BLaER1 treated with 17β-estradiol and CSF1 and Interleukin-3, amounts not matched to agents 10 nM and 100 nM (cell line): ENCODE results near the gene BEND5.
A peak's percentile ranks its signal among the peaks of the same experiment; 100 is the strongest.

ENCODE experiments used
- H3K27ac ChIP-seq, 11 experiments: shearing (Covaris generic); formaldehyde crosslinking; 2 replicates each; pipeline ENCODE4 v1.8.1; 2022
- H3K27me3 ChIP-seq, 11 experiments: shearing (Covaris generic); formaldehyde crosslinking; 2 replicates each; pipeline ENCODE4 v1.8.1; 2022
- H3K36me3 ChIP-seq, 11 experiments: shearing (Covaris generic); formaldehyde crosslinking; 2 replicates each; pipeline ENCODE4 v1.8.1; 2022
- H3K4me1 ChIP-seq, 10 experiments: shearing (Covaris generic); formaldehyde crosslinking; 2 replicates each; pipeline ENCODE4 v1.8.1; 2022
- H3K4me2 ChIP-seq, 11 experiments: shearing (Covaris generic); formaldehyde crosslinking; 2 replicates each; pipeline ENCODE4 v1.8.1; 2022
- H3K4me3 ChIP-seq, 10 experiments: shearing (Covaris generic); formaldehyde crosslinking; 2 replicates each; pipeline ENCODE4 v1.8.1; 2022
- H3K9ac ChIP-seq, 11 experiments: shearing (Covaris generic); formaldehyde crosslinking; 2 replicates each; pipeline ENCODE4 v1.8.1; 2022
- H3K9me3 ChIP-seq, 11 experiments: shearing (Covaris generic); formaldehyde crosslinking; replicated peaks in 1 of 11; 2 replicates each; pipeline ENCODE4 v1.8.1; 2022
- H4K20me1 ChIP-seq, 11 experiments: shearing (Covaris generic); formaldehyde crosslinking; 2 replicates each; pipeline ENCODE4 v1.8.1; 2022
- Cebpa-rat ChIP-seq, 11 experiments: shearing (Covaris generic); IDR thresholded peaks; 2 replicates each; pipeline ENCODE4 v1.8.1; 2022

Gene BEND5

GRCh38 chr1:48776393-48777218 lies at the start of gene BEND5:
Gene BEND5 (minus strand): TSS chr1:48776891. CDS start chr1:48776831, 60 bp downstream.
- Histone ChIP-seq H3K4me3 (peak within 1 kb of the TSS; percentile 61 to 84 (median 75)), H3K4me1 (peaks cover 25 to 65% (median 59%) of the 10 kb centered on the region in 10 experiments; a peak in 19 of 20 replicates), H3K27me3 (no peaks in the 10 kb centered on the region), H3K9me3 (no peaks in the 10 kb centered on the region), H3K9ac (peak within 1 kb of the TSS; percentile 77 to 90 (median 88)), H4K20me1 (peaks cover 0 to 28% (median 6%) of the 10 kb centered on the region in 11 experiments; a peak in 8 of 22 replicates), H3K4me2 (peak within 1 kb of the TSS; percentile 86 to 98 (median 97)), H3K27ac (peak within 1 kb of the TSS; percentile 44 to 91 (median 84); a peak in 20 of 22 replicates), H3K36me3 (peaks cover 0 to 33% (median 26%) of the 10 kb centered on the region in 11 experiments; a peak in 17 of 22 replicates)
- TF ChIP-seq Cebpa-rat (IDR thresholded peaks at IDR 0.05), result no peak

- Histone ChIP-seq H3K27me3 (no peaks in the 10 kb centered on the region), H3K9ac (no peak overlapping the region), H3K4me2 (no peak overlapping the region), H3K9me3 (no peaks in the 10 kb centered on the region), H3K4me1 (no peaks in the 10 kb centered on the region), H3K4me3 (no peak overlapping the region), H3K27ac (no peak overlapping the region), H4K20me1 (no peaks in the 10 kb centered on the region), H3K36me3 (no peaks in the 10 kb centered on the region)
- no peak for TF ChIP-seq Cebpa-rat (IDR thresholded peaks at IDR 0.05)
Measured at GRCh38 chr1:48823168-48823567, 46.5 kb upstream of the BEND5 start.

- Histone ChIP-seq H3K36me3 (no peaks in the 10 kb centered on the region), H3K4me1 (peaks cover 0 to 8% (median 0%) of the 10 kb centered on the region in 10 experiments; a peak in 2 of 20 replicates), H3K4me2 (no peak overlapping the region), H3K9ac (no peak overlapping the region), H3K4me3 (no peak overlapping the region), H4K20me1 (no peaks in the 10 kb centered on the region), H3K27me3 (no peaks in the 10 kb centered on the region), H3K9me3 (no peaks in the 10 kb centered on the region), H3K27ac (no peak overlapping the region)
- TF ChIP-seq Cebpa-rat (IDR thresholded peaks at IDR 0.05), result no peak
Measured at GRCh38 chr1:48820491-48820890, 43.8 kb upstream of the BEND5 start.

- H3K9ac ChIP-seq, result no peak overlapping the region
- no peaks in the 10 kb centered on the region for H3K36me3 ChIP-seq
- H4K20me1 ChIP-seq, result no peaks in the 10 kb centered on the region
- H3K4me2 ChIP-seq, result no peak overlapping the region; a peak in 1 of 22 replicates
- no peak overlapping the region for H3K4me3 ChIP-seq
- H3K9me3 ChIP-seq, result no peaks in the 10 kb centered on the region
- no peak overlapping the region for H3K27ac ChIP-seq
- H3K4me1 ChIP-seq, result peaks cover 0 to 8% (median 0%) of the 10 kb centered on the region in 10 experiments; a peak in 2 of 20 replicates
- no peak for TF ChIP-seq Cebpa-rat (IDR thresholded peaks at IDR 0.05)
- no peaks in the 10 kb centered on the region for H3K27me3 ChIP-seq
Measured at GRCh38 chr1:48817505-48818114, 40.9 kb upstream of the BEND5 start.

GRCh38 chr1:48810740-48811139 lies 34.0 kb upstream of the BEND5 start:
- Histone ChIP-seq H3K27ac (no peak overlapping the region), H4K20me1 (no peaks in the 10 kb centered on the region), H3K27me3 (no peaks in the 10 kb centered on the region), H3K4me1 (peaks cover 0 to 35% (median 17%) of the 10 kb centered on the region in 10 experiments; a peak in 14 of 20 replicates), H3K4me2 (peak overlapping the region in 5 of 11 experiments; percentile 34 to 42 (median 35); a peak in 9 of 22 replicates), H3K9ac (no peak overlapping the region), H3K4me3 (no peak overlapping the region), H3K36me3 (no peaks in the 10 kb centered on the region), H3K9me3 (no peaks in the 10 kb centered on the region)
- TF ChIP-seq Cebpa-rat (IDR thresholded peaks at IDR 0.05), result no peak

GRCh38 chr1:48808496-48808895 lies 31.8 kb upstream of the BEND5 start:
- Histone ChIP-seq H3K27me3 (no peaks in the 10 kb centered on the region), H3K4me1 (peaks cover 0 to 35% (median 19%) of the 10 kb centered on the region in 10 experiments; a peak in 15 of 20 replicates), H3K9ac (peak overlapping the region in 3 of 11 experiments; percentile 21 to 30 (median 30); a peak in 2 of 22 replicates), H3K27ac (peak overlapping the region in 2 of 11 experiments; percentile 17 to 18; a peak in 1 of 22 replicates), H4K20me1 (no peaks in the 10 kb centered on the region), H3K9me3 (peaks cover 0 to 13% (median 0%) of the 10 kb centered on the region in 11 experiments; a peak in 4 of 22 replicates), H3K4me2 (peak overlapping the region in 8 of 11 experiments; percentile 45 to 74 (median 57); a peak in 16 of 22 replicates), H3K36me3 (no peaks in the 10 kb centered on the region), H3K4me3 (no peak overlapping the region)
- no peak for TF ChIP-seq Cebpa-rat (IDR thresholded peaks at IDR 0.05)

GRCh38 chr1:48807554-48808260 lies 31.0 kb upstream of the BEND5 start:
- no peak overlapping the region for H3K4me3 ChIP-seq
- H3K9me3 ChIP-seq, result peaks cover 0 to 19% (median under 1%) of the 10 kb centered on the region in 11 experiments; a peak in 5 of 22 replicates
- peak overlapping the region in 6 of 11 experiments; percentile 45 to 74 (median 65); a peak in 10 of 22 replicates for H3K4me2 ChIP-seq
- H3K27ac ChIP-seq, result no peak overlapping the region
- peaks cover 0 to 35% (median 27%) of the 10 kb centered on the region in 10 experiments; a peak in 15 of 20 replicates for H3K4me1 ChIP-seq
- no peaks in the 10 kb centered on the region for H3K36me3 ChIP-seq
- H3K27me3 ChIP-seq, result no peaks in the 10 kb centered on the region
- TF ChIP-seq Cebpa-rat (IDR thresholded peaks at IDR 0.05), result no peak
- no peaks in the 10 kb centered on the region for H4K20me1 ChIP-seq
- no peak overlapping the region for H3K9ac ChIP-seq

- H4K20me1 ChIP-seq, result no peaks in the 10 kb centered on the region
- no peak overlapping the region for H3K9ac ChIP-seq
- H3K27me3 ChIP-seq, result no peaks in the 10 kb centered on the region
- no peak overlapping the region for H3K4me3 ChIP-seq
- no peak for TF ChIP-seq Cebpa-rat (IDR thresholded peaks at IDR 0.05)
- H3K4me1 ChIP-seq, result peaks cover 0 to 41% (median 35%) of the 10 kb centered on the region in 10 experiments; a peak in 15 of 20 replicates
- H3K4me2 ChIP-seq, result peak overlapping the region in 4 of 11 experiments; percentile 0 to 7 (median 4); a peak in 4 of 22 replicates
- peaks cover 10 to 51% (median 26%) of the 10 kb centered on the region in 11 experiments; a peak in 20 of 22 replicates for H3K9me3 ChIP-seq
- no peaks in the 10 kb centered on the region for H3K36me3 ChIP-seq
- peak overlapping the region in 3 of 11 experiments; percentile 14 to 26 (median 23); a peak in 2 of 22 replicates for H3K27ac ChIP-seq
Measured at GRCh38 chr1:48803474-48803873, 26.8 kb upstream of the BEND5 start.
